Medulla oblongata (tissue), 1 donor: ENCODE measurements around the gene KCND1.
"Not testable (repeated sequence)": the region's sequence is repeated elsewhere in the genome, so short reads cannot be mapped to it uniquely, and the experiment has no call there.

Experiments
- DNase-seq: peaks from one replicate; pipeline ENCODE4 v3.0.0-alpha.2; 2015; ENCODE audit errors: extremely low spot score

The KCND1 gene

DNA sequence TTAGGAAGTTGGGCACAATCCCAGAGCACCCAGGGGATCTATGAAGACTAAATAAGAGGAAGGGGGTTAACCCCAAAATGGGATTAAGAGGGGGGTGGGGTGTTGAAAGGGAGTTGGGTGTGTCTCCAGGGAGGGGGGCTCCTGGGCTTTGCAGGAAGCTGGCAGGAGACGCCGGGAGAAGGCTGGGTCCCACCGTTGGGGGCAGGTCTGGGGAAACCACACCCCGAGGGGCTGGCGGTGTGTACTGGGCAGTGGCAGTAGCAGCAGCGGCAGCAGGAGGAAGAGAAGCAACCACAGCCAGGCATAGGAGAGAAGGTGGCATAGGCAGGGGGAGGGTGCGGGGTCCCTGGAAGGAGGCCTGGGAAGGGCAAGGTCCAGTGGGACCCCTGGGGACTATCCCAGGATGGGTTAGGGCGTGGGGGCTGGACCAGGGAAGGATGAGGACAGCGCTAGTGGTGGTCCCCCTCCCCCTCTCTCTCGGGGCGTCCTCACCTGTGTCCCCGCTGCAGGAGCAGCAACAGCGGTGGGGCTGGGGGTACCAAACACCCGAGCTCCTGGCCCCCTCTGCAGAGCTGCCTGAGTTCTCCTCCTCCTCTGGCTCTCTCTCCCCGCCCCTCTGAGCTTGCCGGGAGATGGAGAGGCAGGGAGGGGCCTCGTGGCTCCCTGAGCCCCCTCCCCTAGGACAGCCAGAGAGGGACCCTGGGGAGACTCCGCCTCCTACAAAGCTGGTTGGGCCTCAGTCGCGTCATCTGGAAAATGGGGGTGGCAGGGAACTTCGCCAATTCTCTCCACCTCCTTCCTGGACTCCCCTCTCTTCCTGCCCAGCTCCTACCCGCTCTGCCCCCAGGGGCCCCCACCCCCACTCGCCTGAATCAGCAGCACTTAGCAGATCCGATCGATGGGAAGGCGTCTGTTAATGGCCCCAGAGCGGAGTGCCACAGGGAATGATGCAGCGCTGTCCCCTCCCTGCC lies at the start of gene KCND1:
Gene KCND1, minus strand, starts transcription at position 596 of the 971 bp plus-strand sequence. CDS start 1,573 bp downstream, outside the sequence.
- peak; percentile 22 for DNase-seq

DNA sequence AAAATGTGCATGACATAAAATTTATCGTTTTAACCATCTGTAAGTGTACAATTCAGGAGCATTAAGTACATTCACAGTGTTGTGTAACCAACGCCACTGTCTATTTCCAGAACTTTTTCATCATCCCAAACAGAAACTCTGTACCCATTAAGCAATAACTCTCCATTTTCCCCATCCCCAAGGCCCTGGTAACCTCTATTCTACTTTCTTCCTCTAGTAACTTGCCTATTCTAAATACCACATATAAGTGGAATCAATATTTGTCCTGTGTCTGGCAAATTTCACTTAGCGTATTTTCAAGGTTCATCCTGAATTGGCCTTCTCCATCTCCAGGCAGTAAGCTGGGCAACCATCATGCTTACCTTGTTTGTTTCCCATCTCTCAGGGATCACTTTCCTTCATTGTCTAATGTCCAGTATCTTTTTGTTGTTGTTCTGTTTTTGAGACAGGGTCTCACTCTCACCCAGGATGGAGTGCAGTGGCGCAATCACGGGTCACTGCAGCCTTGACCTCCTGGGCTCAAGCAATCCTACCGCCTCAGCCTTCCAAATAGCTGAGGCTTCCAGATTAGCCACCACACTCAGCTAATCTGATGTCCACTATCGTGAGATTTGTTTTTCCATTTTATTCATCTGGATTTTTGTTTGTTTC lies 48.1 kb upstream of the KCND1 start:
- no peak for DNase-seq

DNA sequence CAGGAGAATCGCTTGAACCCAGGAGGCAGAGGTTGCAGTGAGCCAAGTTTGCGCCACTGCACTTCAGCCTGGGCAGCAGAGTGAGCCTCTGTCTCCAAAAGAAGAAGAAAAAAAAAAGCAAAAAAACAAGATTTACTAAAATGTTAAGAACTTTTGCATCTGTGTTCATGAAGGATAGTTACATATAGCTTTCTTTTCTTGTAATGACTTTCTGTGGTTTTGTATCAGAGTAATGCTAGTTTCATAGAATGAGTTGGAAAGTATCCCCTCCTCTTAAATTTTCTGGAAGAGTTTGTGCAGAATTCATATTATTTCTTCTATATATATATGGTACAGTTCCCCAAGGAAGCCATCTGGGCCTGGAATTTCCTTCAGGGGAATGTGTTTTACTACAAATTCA lies 47.4 kb upstream of the KCND1 start:
- no peak for DNase-seq

DNA sequence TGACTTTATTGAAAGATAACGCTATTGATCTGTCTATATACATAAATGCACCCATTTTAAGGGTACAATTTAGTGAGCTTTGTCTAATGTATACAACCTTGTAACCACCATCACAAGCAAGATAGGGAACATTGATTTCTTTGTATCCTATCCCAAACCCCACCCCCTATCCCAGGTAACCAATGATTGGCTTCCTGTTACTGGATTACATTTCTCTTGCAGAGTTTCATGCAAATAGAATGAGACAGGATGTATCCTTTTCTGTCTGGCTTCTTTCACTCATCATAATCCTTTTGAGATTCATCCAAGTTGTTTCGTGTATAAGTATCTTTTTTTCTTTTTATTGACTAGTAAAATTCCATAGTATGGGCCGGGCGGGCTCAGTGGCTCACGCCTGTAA lies 32.1 kb upstream of the KCND1 start:
- DNase-seq, result no peak

DNA sequence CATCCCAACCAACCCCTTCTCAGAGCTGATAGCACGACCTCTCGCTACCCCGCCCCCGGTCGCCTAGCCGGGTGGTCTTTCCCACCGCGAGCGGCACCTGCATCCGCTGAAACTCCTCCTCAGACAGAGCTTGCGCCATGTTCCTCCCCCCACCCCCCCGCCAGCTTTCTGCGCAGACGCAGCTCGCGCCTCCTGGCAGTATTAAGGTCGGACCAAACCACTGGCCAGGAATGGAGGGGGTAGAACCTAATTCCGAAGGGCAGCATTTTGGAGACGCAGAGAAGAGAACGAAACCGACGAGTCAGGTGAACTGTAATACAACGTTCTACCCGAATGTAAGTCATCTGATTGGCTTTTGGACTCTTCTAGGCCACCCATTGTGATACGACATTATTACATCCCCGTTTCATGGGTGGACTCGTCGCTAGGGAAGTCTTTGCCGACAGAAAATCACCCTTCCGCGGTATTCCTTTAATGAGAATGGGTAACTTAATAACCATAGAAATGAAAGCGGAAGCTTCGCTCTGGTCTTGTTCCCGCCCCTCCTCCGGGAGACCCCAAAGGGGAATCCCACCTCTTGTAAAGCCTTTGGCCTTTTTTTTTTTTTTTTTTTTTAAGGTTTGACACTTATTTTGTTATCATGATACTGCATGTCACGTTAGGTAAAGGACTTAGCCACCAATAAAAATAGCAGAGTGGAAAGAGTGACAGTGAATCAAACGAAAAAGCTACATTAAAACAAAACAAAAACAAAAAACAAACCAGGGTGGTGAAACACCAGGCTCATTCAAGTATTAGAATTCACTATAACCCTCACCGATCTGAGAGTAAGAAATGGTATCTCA lies 30.7 kb upstream of the KCND1 start, which contains the start of gene GRIPAP1:
Gene GRIPAP1, minus strand, starts transcription at position 174 of the 845 bp plus-strand sequence. Its CDS starts 35 bp downstream, at position 139.
- peak; percentile 83 for DNase-seq

DNA sequence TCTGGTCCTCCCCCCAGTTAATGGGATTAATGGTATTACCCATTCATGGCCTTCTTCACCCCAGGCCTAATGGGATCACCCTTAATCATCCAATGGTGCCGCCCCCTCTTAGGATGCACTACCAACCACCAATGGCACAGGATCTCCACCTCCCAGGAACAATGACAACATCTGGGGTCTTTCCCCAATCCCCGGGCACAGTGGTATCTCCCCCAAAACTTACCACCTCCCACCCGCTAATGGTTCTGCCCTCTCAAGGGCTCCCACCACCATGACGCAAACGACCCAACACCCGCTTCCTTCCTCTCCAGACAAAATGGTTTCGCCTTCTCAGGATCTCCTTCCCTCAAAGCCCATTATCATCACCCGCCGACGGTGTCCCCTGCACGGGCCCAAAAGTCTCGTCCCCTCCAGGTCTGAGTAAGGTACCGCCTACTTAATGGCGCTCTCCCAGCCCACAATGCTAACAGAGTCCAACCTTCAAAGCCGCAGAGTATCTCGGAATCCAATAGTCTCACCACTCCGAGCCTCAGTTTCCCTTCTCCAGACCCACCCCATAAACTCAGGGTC lies 30.0 kb upstream of the KCND1 start:
- DNase-seq, result peak; percentile 9

DNA sequence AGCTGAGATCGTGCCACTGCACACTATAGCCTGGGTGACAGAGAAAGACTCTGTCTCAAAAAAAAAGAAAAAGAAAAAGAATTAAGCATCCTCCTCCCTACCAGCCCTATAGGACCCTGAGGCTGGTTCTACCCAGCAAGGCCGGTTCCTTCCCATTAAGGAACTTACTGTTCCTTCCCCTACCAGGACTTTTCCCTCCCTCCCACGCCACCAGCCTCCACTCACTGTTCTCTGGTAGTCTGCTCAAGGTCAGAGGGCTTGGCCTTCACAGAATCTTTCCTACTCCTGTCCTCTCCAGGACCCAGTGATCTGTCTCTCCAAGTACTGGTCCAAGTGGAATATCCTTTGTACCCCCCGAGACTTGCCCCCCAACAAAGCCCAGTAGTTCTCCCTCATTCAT lies 29.0 kb upstream of the KCND1 start:
- DNase-seq, result no peak

DNA sequence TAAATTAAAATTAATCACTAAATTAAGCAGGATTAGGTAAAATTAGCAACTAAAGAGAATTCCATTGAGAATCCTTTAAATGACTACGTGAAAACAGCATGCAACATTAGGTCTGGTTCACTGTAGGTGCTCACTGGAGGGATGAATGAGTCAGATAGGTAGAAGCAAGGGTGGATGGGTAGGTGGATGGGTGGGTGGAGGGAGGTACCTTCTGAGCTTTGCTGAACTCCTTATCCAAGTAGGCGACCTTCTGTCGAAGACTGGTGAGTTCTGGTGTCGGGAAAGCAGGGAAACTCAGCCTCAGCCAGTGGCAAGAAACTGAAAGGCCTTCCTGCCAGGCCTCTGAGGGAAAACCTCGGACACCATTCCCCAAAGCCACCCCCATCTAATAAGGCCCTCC lies 27.4 kb upstream of the KCND1 start:
- no peak for DNase-seq

DNA sequence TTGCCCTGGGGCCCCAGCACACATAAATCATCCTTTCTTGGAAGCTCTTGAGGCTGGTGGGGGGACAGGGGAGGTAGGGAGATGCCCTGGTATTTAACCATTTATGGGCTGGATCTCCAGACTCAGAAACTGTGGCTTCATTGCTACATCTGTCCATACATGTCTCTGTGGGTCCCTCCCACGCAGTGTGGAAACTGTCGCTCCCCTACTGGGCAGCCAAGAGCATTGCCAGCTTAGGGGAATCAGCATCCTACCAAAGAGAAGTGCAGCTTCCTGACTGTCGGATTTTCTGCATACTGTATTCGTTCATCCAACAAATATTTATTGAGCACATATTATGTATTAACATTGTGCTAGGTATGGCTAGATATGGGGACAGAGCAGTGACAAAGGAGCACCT lies 26.7 kb upstream of the KCND1 start:
- DNase-seq, result no peak

DNA sequence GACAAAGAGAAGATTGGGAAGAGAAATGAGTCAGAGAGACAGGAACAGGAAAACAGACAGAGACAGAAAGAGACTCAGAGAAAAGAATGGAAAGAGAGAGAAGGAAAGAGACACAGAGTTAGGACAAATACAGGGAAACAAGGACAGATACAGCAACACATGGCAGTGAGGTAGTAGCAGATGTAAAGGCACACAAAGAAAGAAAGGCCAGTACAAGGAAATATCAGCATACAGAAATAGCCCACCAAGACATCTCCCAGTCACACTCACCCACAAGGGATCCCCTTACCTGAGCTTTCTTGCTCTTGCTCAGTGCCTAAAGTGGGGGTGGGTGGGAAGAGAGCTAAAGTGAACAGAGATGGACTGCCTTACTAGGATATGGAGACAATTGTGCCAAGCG lies 26.2 kb upstream of the KCND1 start:
- no peak for DNase-seq

DNA sequence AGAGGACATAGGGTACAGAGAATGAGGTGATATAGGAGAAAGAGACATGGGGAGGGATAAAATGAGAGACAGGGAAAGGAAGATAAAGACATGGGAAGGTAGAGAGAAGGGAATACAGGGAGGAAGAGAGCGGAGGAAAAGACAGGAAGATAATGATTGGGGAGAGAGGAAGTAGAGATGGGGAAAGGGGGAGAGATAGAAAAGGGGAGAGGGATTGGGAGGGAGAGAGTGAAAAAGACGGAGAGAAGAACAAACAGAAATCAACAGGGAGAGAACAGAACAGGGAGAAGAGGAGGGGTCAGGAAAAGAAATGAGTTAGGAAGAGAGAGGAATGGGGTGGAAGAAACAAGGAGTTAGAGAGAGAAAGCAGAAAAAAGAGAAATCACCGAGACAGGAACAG lies 25.8 kb upstream of the KCND1 start:
- DNase-seq, result no peak

DNA sequence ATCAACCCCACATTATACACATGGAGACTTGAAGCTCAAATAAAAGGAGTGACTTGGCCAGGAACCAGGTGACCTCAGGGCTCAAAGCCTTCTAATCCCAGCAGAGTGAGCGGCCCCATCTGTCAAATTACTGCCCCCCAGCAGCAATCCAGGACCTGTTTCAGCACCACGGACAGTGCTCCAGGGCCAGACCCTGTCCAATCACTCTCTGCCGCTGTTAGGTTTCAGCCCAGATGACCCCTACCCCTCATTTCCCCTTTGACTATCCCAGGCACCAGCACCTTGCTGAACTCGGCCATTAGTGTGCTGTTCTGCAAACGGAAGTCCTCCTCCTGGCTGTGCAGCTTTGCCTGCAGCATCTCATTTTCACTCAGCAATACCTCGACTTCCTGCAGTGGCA lies 25.3 kb upstream of the KCND1 start:
- no peak for DNase-seq

DNA sequence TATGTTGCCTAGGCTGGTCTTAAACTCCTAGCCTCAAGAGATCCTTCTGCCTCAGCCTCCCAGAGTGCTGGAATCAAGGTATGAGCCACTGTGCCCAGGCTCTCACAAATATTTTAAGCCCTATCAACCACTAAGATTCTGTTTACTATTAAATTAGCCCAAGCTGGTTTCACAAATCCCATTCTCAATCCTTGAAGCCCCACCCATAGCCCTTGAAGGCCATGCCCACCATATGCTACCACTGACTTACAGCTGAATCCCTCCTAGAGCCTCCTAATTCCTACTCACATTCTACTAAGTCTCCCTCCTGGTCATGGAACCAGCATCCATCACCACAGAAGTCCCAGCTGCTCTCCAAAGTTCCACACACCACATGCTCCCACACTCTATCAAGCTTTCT lies 20.7 kb upstream of the KCND1 start:
- no peak for DNase-seq

DNA sequence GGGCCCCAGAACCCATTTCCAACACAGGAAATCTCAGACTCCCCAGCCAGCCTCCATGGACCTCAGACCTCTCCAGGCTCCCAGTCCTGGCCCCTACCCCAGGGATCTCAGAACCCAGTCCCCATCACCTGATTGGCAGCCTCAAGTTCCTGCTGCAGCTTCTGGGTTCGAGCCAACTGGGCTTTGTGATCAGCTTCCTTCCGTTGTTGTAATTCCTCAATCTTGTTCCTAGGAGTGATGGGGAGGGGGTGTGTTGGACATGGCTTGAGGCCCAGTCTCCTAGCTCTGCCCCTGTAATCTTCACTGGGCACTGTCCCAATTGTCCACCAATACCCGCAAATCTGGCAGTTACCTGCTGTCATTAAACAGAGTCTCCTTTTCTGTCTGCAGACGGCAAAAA lies 17.8 kb upstream of the KCND1 start:
- no peak for DNase-seq

DNA sequence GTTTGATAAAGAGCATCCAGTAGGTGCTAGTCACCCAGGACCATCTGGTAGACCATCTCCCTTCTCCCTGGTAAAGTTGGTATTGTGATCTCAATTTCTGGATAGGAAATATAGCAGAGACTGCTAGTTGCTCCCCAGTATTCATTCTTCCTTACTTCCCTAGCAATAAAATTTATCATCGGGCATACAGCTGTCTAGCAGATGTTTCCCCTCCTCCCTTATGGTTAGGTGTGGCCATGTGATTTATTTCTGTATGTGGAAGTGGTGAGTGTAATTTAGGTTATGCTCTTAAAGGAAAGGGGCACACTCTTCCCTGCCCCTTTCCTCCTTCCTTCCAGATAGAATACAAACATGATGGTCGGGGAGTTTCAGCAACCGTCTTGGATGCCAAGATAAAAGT lies 12.3 kb upstream of the KCND1 start:
- DNase-seq, result no peak

DNA sequence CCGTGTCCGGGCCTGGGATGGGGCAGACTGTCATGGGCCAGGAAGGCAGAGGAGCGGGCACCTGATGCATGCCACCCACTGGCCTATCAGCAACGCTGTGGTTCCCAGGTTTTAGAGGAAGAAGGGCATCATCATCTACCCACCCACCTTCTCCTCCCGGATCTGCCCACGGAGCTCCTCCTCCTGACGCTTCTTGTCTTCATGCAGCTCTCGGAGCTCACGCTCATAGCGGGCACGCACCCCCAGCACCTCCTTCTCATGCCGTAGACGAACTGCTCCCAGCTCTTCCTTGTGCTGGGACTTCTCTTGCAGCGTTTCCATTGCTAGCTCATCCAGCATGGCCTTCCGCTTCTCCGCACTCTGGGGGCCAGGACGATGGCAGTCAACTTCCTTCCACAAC lies 11.4 kb upstream of the KCND1 start:
- DNase-seq, result no peak

DNA sequence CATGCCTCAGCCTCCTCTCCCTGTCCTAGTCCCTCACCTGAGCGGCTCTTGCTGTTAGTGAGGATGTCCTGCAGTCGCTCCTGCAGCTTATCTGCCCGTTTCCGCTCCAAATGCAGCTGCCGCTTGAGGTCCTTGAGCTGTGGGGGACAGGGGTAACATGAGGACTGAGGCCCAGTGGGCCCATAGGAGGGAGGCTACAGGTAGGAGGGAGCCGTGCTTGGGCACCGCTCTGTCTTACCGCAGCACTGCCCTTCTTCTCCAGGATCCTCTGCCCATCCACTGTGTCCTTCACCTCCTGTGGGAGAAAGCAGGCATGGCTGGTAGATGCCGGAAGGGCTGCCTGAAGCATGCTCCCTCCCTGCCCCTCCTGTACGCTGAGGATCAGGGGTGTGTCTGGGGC lies 9.5 kb upstream of the KCND1 start:
- DNase-seq, result no peak

DNA sequence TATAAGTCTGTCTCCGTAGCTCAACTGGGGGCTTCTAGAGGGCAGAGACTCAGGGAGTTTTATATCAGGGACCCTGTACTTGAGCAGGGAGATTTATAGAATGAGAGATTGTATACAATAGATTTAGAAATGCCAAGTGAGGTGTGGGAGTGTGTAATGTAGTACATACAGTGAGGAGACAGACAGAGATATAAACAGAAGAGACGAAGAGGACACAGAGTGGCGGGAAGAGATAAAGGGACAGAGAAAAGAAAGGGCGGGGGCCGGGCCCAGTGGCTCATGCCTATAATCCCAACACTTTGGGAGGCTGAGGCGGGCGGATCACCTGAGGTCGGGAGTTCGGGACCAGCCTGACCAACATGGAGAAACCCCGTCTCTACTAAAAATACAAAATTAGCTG lies 8.7 kb upstream of the KCND1 start:
- not testable (repeated sequence) for DNase-seq

DNA sequence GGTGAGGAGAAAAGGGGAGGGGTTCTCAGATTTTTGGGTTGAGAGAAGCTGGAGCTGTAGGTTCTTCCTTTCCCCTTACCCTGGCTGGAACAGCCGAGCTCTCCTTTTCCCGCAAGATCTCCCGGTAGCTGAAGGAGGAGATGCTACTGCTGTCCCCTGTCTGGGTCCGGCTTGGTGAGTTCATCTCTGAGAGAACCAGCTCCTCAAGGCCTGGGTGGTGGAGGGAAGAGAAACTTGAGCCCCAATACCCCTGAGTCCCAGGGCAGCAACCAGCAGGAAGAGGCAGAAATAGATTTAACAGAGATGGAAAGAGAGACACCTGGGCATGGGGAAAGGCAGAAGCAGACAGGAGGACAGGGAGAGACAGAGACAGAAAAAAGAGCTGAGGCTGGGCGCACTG lies 6.6 kb upstream of the KCND1 start:
- no peak for DNase-seq

DNA sequence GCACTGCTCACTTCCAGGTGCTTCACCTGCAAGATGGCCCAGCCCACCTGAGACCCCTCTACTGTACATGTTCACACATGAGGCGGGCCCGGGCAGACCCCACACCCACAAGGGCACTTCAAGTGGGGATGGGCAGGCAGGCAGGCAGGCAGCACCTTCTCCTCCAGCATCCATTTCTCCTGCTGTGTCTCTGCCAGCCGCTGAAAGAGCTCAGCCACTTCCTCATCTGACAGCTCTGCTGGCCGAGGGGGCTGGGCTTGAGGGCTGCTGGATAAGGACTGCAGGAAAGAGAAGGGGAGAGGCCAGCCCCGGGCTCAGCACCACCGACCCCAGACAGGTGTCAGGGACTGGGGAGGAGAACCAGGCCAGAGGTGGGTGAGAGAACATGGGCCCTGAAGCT lies 4.4 kb upstream of the KCND1 start:
- DNase-seq, result no peak

DNA sequence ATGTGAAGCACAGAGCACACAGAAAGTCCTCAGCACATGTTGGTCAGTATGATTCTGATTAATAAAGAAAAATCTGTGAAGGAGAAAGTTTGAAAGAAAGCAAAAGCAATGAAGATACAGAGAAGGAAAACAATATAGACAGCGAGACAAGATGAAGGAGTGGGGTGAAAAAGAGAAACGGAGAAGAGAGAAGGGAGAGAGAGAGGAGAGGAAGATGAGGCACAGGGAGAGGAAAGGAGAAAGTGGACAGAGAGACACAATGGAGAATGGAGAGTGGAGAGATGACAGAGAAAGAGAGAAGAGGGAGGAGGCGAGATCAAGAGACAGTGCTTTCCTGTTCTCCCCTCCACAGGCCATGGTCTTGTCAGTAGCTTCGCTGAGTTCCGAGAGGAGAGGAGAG lies 3.9 kb upstream of the KCND1 start:
- DNase-seq, result no peak

DNA sequence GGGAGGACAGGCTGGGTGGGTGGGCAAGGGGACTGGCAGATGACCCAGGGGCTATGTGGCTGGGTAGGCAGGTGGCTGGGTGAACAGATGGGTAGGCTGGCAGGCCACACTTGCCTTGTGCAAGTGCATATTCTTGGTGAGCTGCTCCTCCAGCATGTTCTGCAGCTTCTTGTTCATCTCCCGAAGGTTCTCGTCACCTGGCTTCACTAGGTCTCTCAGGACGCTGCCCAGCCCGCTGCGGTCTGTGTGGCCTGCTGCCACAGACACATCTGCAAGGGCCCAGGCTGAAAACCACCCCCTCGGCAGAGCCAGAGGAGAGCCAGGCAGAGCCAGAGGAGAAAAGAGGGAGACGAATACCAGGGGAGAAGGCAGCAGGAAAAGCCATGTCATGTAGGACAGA lies 3.4 kb upstream of the KCND1 start:
- DNase-seq, result no peak
